RWPE1 (cell line): ENCODE measurements around the gene MTX1.
"Not testable (repeated sequence)": the region's sequence is repeated elsewhere in the genome, so short reads cannot be mapped to it uniquely, and the experiment has no call there.

ENCODE experiments used
- CTCF ChIA-PET: fragments of 350-600 bp; sonication (Branson Sonifier 250); formaldehyde crosslinking; extraction: SDS; loops from one replicate; lab custom pipeline; 2021; lab: Yijun Ruan, JAX
- POLR2A ChIA-PET: fragments of 400-600 bp; formaldehyde crosslinking; extraction: SDS; loops from one replicate; lab custom pipeline; 2020; ENCODE audit warnings: antibody characterized with exemption; ENCODE audit not compliant: low non-redundant PET; lab: Yijun Ruan, JAX
- DNase-seq: peaks from one replicate; pipeline ENCODE4 v3.0.0; 2012; ENCODE audit warnings: low spot score
- H3K27ac ChIP-seq: fragments of 450-650 bp; 2 replicates; pipeline ENCODE4 v1.5.1; 2017
- CTCF ChIP-seq: fragments of 450-650 bp; conservative IDR thresholded peaks from 2 replicates; pipeline ENCODE4 v1.5.1; 2017; ENCODE audit warnings: low read depth, mild to moderate bottlenecking

The MTX1 gene

GRCh38 chr1:155241841-155242264 is 33.4 kb downstream of the MTX1 start:
- TF ChIP-seq CTCF: no peak
- ChIA-PET CTCF (interaction anchor here (2.6 kb wide), 1 partner anchor 9 kb away, joined by 10 read pairs; no protein-coding TSS in a partner anchor), POLR2A (interaction anchor here (0.5 kb wide), 1 partner anchor 33 kb away, joined by 6 read pairs; no protein-coding TSS in a partner anchor)
- no peak for DNase-seq
- peak overlapping the region; percentile 63 for H3K27ac ChIP-seq

GRCh38 chr1:155242805-155243358 is 34.4 kb downstream of the MTX1 start:
- DNase-seq: no peak
- ChIA-PET CTCF (interaction anchor here (0.9 to 1.6 kb wide), 3 partner anchors 36 to 70 kb away, joined by 3 to 4 read pairs (median 3); partner anchors contain the start of gene KRTCAP2), POLR2A (no interaction called here)
- TF ChIP-seq CTCF: no peak
- H3K27ac ChIP-seq: peak overlapping the region; percentile 97

- H3K27ac ChIP-seq: peak overlapping the region; percentile 97
- CTCF ChIA-PET: no interaction called here
- POLR2A ChIA-PET: interaction anchor here (0.6 to 1.1 kb wide), 4 partner anchors 18 to 315 kb away, joined by 3 to 4 read pairs (median 3); partner anchors contain the start of gene CLK2
- DNase-seq: peak; percentile 98
- TF ChIP-seq CTCF: no peak
Measured at GRCh38 chr1:155244368-155245162, 36.1 kb downstream of the MTX1 start.

- CTCF ChIA-PET: interaction anchor here (0.9 kb wide), 1 partner anchor 48 kb away, joined by 3 read pairs; no protein-coding TSS in a partner anchor
- no peak for DNase-seq
- POLR2A ChIA-PET: interaction anchor here (0.6 to 0.7 kb wide), 2 partner anchors 29 to 94 kb away, joined by 3 read pairs; partner anchors contain the start of gene CLK2
- no peak for TF ChIP-seq CTCF
- peak overlapping the region; percentile 97 for H3K27ac ChIP-seq
Measured at GRCh38 chr1:155245163-155245524, 36.6 kb downstream of the MTX1 start.

- CTCF ChIA-PET, POLR2A ChIA-PET, DNase-seq: not testable (repeated sequence)
- peak overlapping the region; percentile 63; the same call in 1 of the 2 replicates for H3K27ac ChIP-seq
Measured at GRCh38 chr1:155246796-155247195, 38.3 kb downstream of the MTX1 start.

GRCh38 chr1:155247667-155248553 is 39.4 kb downstream of the MTX1 start:
- DNase-seq: no peak
- peak overlapping the region; percentile 63 for H3K27ac ChIP-seq
- CTCF ChIA-PET: interaction anchor here (0.8 kb wide), 1 partner anchor 54 kb away, joined by 3 read pairs; no protein-coding TSS in a partner anchor
- POLR2A ChIA-PET: interaction anchor here (0.6 kb wide), 1 partner anchor 10 kb away, joined by 3 read pairs; no protein-coding TSS in a partner anchor
- no peak for TF ChIP-seq CTCF
